ENCODE results near the gene LRRC37A.
"Not testable (repeated sequence)": the region's sequence is repeated elsewhere in the genome, so short reads cannot be mapped to it uniquely, and the experiment has no call there.

- not testable (repeated sequence) for TF ChIP-seq MYBL2 (CRISPR knock-in tag; IDR thresholded peaks at IDR 0.05); IRF2 (CRISPR knock-in tag; IDR thresholded peaks at IDR 0.05; ENCODE audit: borderline replicate concordance, low read depth); ZNF532 (CRISPR knock-in tag; IDR thresholded peaks at IDR 0.05; ENCODE audit: borderline replicate concordance); CTCF (IDR thresholded peaks at IDR 0.05); FOXP1 (CRISPR knock-in tag; IDR thresholded peaks at IDR 0.05; ENCODE audit: borderline replicate concordance); ZNF138 (CRISPR knock-in tag; conservative IDR thresholded peaks at IDR 0.05); ZNF263 (CRISPR knock-in tag; IDR thresholded peaks at IDR 0.05; ENCODE audit: low read depth); ESRRA (CRISPR knock-in tag; IDR thresholded peaks at IDR 0.05; ENCODE audit: borderline replicate concordance); MLX (CRISPR knock-in tag; IDR thresholded peaks at IDR 0.05); ELF4 (CRISPR knock-in tag; IDR thresholded peaks at IDR 0.05; ENCODE audit: low read depth); ATF1 (CRISPR knock-in tag; IDR thresholded peaks at IDR 0.05); SP1 (CRISPR knock-in tag; conservative IDR thresholded peaks at IDR 0.05); HMGA2 (CRISPR knock-in tag; IDR thresholded peaks at IDR 0.05); FOXJ3 (CRISPR knock-in tag; IDR thresholded peaks at IDR 0.05; ENCODE audit: borderline replicate concordance)
These were observed 90.6 kb downstream of the LRRC37A start for GRCh38 chr17:46385491-46385890.

All from WTC11 (cell line).